ENCODE data around the gene AVPR2. TPM values are rescaled to one million over a fixed set of nuclear protein-coding genes. Genes with fewer than 3 reads are reported as not detected.

The AVPR2 gene
- total RNA-seq, 4 donors from 2014 or later, result 0.19 to 1.3 (median 0.29) TPM

DNA sequence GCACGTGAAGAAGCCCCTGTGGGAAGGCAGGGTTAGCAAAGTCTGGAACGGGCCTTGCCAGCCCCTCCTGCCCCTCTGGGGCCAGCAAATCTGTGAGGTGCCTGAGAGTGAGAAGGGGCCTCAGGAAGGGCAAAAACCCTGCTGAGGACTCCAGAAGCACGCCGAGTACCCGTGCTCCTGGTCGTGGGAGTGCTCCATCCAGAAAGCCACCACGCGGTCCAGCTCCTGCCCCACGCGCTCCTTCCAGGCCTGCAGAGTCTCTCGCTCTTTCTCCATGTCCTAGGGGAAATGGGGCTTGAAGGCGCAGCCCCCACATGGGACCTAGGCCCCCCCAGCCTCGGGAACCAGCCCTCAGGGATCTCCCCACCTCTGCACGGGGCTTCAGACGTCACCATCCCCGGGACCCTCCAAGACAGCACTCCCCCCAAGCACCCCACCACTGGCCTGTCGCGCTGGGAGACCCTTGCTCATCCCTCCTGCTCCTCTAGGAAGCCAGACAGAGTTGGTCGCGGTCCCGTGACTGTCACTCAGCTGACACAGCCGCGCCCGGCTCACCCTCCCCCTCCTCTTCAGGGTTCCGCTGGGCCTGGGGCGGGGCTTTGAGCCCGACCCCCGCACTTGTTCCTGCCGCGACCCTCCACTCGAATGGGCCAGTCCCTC is 39.8 kb downstream of the AVPR2 start, which contains the start of gene RENBP:
TSS of gene RENBP (minus strand) at position 504 of the 660 bp plus-strand sequence. CDS start at position 471, 33 bp downstream.
- no peaks in the 10 kb centered on the region for H3K9me3 ChIP-seq
- DNase-seq, result no peak
- H3K27me3 ChIP-seq, result no peaks in the 10 kb centered on the region
- intact Hi-C loops (cut with DNase I), result no loop called here
- peaks cover 0 to 9% (median 0%) of the 10 kb centered on the region in 3 donors for H3K36me3 ChIP-seq
- WGBS, 2 donors, result 42 to 89% methylated on average over 5 to 6 of the region's 31 CpGs
- TF ChIP-seq, protein P1, sequence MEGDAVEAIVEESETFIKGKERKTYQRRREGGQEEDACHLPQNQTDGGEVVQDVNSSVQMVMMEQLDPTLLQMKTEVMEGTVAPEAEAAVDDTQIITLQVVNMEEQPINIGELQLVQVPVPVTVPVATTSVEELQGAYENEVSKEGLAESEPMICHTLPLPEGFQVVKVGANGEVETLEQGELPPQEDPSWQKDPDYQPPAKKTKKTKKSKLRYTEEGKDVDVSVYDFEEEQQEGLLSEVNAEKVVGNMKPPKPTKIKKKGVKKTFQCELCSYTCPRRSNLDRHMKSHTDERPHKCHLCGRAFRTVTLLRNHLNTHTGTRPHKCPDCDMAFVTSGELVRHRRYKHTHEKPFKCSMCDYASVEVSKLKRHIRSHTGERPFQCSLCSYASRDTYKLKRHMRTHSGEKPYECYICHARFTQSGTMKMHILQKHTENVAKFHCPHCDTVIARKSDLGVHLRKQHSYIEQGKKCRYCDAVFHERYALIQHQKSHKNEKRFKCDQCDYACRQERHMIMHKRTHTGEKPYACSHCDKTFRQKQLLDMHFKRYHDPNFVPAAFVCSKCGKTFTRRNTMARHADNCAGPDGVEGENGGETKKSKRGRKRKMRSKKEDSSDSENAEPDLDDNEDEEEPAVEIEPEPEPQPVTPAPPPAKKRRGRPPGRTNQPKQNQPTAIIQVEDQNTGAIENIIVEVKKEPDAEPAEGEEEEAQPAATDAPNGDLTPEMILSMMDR (IDR thresholded peaks at IDR 0.05), result no peak
- H3K4me3 ChIP-seq, result peak within 1 kb of the TSS in 3 of 4 donors; percentile 23 to 51 (median 38)
- peak within 1 kb of the TSS in 1 of 4 donors; percentile 36 for H3K27ac ChIP-seq
- peaks cover 0 to 23% (median 0%) of the 10 kb centered on the region in 3 donors for H3K4me1 ChIP-seq

- TF ChIP-seq, protein P1 (IDR thresholded peaks at IDR 0.05), result no peak
- TF ChIP-seq POLR2A (IDR thresholded peaks at IDR 0.05), result no peak
- Histone ChIP-seq H3K36me3 (peaks cover under 1 to 14% (median 1%) of the 10 kb centered on the region in 3 donors), H3K27me3 (no peaks in the 10 kb centered on the region), H3K9me3 (no peaks in the 10 kb centered on the region), H3K4me1 (peaks cover 0 to 27% (median 0%) of the 10 kb centered on the region in 3 donors), H3K4me3 (peak overlapping the region in 3 of 4 donors; percentile 23 to 51 (median 38)), H3K27ac (peak overlapping the region in 1 of 4 donors; percentile 36)
- WGBS, 2 donors, result no CpG with 5 or more reads among the region's 6 CpGs
- no peak for DNase-seq
- intact Hi-C loops (cut with DNase I), result loop anchor here (5.0 kb wide), 1 partner anchor 177 kb away; no protein-coding TSS in a partner anchor
Measured at GRCh38 chrX:153944800-153945150, 40.3 kb downstream of the AVPR2 start.

DNA sequence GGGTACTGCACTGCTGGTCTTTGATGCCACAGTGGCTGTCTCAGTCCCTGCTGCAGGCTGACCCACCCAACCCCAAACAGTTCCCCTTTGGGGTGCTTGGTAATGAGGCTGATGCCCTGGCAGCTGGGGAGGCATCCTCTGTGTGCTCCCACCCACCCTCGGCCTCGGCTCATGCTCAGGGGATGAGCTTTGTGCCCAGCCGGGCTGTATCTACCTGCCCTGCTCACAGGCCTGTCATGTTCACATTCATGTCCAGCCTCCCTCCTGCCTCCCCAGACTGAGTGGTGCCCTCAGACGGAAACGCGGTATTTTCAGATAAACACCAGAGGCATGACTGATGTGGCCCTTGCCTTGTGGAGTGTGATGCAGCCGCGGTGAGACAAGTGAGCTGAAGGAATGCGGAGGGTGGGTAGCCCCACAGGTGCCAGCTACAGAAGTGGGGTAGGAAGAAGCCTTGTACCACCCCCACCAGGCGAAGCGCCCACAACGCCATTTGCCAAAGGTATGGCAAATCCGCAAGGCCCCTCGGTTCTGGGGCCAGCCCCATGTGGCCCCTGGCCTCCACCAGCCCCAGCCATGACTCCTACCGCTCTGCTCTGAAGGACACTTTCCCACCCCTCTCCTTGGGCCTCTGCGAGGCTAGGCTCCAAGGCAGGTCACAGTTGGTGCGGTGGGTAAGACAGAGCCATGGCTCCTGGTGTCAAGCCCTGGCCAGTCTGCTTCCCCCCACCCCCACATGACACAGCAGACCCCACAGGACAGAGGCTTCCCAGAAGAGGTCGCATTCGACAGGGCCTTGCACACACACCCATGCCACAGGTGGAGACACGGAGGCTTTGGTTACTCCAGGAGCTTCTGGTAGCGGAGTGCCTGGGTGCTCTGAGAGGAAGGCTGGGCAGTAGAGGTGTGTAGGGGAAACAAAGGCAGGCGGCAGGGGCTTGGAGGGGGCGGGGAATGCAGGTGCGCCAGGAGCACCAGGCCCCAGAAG is 41.8 kb downstream of the AVPR2 start:
- no peak for DNase-seq
- Histone ChIP-seq H3K27ac (peak overlapping the region in 2 of 4 donors; percentile 42 to 77), H3K4me1 (peaks cover 0 to 31% (median 0%) of the 10 kb centered on the region in 3 donors), H3K27me3 (no peaks in the 10 kb centered on the region), H3K36me3 (peaks cover 6 to 29% (median 11%) of the 10 kb centered on the region in 3 donors), H3K9me3 (no peaks in the 10 kb centered on the region), H3K4me3 (no peak overlapping the region)
- TF ChIP-seq, protein P1 (IDR thresholded peaks at IDR 0.05), result no peak
- TF ChIP-seq POLR2A (IDR thresholded peaks at IDR 0.05), result no peak
- intact Hi-C loops (cut with DNase I), result loop anchor here (5.0 kb wide), 1 partner anchor 179 kb away; no protein-coding TSS in a partner anchor
- WGBS, 2 donors, result 84% methylated on average over 5 to 17 of the region's 24 CpGs

DNA sequence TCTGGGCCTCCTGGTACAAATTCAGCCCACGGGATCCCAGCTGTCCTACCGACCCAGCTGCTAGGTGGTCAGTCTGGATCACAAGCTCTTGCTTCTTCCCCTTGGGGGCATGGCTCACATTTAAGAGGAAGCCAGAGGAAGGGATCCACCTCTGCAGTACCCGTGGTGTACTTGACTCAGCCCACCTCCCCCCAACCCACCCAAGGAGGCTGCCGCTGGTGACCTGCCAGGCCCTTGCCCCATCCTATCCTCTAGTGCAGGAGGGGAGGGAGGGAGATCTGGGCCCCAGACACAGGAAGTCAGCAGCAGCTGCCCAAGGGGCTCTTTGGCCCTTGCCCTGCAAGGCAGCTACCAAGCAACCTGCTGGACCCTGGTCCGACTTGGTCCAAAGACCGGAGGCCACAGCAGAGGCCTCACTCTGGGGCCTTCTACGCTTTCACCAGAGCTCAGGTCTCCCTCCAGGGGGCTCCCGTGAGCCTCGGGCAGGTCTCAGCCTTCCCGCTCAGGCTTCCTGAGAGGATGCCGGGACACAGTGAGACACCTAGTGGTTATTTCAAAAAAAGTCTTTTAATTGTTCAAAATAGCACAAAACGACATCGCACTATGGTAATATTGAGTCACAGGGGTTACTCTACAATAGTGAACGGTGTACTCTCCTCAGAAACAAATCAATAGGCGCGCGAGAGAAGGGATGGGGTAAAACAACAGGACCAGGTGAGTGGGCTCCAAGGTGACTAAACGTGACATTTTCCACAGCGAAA is 42.7 kb downstream of the AVPR2 start:
- Histone ChIP-seq H3K36me3 (peaks cover 13 to 38% (median 20%) of the 10 kb centered on the region in 3 donors), H3K27me3 (no peaks in the 10 kb centered on the region), H3K27ac (peak overlapping the region in 3 of 4 donors; percentile 59 to 77 (median 77)), H3K4me3 (no peak overlapping the region), H3K4me1 (peaks cover 0 to 25% (median 0%) of the 10 kb centered on the region in 3 donors), H3K9me3 (no peaks in the 10 kb centered on the region)
- DNase-seq, result no peak
- intact Hi-C loops (cut with DNase I), result loop anchor here (5.0 kb wide), 1 partner anchor 180 kb away; no protein-coding TSS in a partner anchor
- TF ChIP-seq POLR2A (IDR thresholded peaks at IDR 0.05), result no peak
- TF ChIP-seq, protein P1 (IDR thresholded peaks at IDR 0.05), result peak; percentile 61 to 82 (median 78)
- 49 to 56% methylated on average over 7 to 10 of the region's 19 CpGs for WGBS, 2 donors
